Measurements from ENCODE around the gene VIM.

Gene VIM

DNA sequence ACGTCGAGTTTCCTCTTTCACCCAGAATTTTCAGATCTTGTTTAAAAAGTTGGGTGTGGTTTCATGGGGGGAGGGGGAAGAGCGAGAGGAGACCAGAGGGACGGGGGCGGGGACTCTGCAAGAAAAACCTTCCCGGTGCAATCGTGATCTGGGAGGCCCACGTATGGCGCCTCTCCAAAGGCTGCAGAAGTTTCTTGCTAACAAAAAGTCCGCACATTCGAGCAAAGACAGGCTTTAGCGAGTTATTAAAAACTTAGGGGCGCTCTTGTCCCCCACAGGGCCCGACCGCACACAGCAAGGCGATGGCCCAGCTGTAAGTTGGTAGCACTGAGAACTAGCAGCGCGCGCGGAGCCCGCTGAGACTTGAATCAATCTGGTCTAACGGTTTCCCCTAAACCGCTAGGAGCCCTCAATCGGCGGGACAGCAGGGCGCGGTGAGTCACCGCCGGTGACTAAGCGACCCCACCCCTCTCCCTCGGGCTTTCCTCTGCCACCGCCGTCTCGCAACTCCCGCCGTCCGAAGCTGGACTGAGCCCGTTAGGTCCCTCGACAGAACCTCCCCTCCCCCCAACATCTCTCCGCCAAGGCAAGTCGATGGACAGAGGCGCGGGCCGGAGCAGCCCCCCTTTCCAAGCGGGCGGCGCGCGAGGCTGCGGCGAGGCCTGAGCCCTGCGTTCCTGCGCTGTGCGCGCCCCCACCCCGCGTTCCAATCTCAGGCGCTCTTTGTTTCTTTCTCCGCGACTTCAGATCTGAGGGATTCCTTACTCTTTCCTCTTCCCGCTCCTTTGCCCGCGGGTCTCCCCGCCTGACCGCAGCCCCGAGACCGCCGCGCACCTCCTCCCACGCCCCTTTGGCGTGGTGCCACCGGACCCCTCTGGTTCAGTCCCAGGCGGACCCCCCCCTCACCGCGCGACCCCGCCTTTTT lies at the start of gene VIM (continued):
- TF ChIP-seq, protein P1, sequence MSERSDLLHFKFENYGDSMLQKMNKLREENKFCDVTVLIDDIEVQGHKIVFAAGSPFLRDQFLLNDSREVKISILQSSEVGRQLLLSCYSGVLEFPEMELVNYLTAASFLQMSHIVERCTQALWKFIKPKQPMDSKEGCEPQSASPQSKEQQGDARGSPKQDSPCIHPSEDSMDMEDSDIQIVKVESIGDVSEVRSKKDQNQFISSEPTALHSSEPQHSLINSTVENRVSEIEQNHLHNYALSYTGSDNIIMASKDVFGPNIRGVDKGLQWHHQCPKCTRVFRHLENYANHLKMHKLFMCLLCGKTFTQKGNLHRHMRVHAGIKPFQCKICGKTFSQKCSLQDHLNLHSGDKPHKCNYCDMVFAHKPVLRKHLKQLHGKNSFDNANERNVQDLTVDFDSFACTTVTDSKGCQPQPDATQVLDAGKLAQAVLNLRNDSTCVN (tag by site-specific recombination; optimal IDR thresholded peaks at IDR 0.05): peak; percentile 91
- TF ChIP-seq ZNF791 (tag by site-specific recombination; IDR thresholded peaks at IDR 0.05) (no peak), SP3 (tag by site-specific recombination; IDR thresholded peaks at IDR 0.05) (no peak; the same call in 1 of the 2 replicates), ZNF426 (tag by site-specific recombination; IDR thresholded peaks at IDR 0.05) (no peak), ZNF175 (tag by site-specific recombination; IDR thresholded peaks at IDR 0.05) (no peak), ZNF112 (tag by site-specific recombination; IDR thresholded peaks at IDR 0.05) (no peak), SCRT2 (tag by site-specific recombination; IDR thresholded peaks at IDR 0.05) (peak; percentile 18; the same call in 1 of the 2 replicates), ZNF571 (tag by site-specific recombination; IDR thresholded peaks at IDR 0.05) (no peak), ZBTB1 (tag by site-specific recombination; IDR thresholded peaks at IDR 0.05) (peak; percentile 90), ZEB2 (tag by site-specific recombination; IDR thresholded peaks at IDR 0.05) (peak; percentile 99), TRIM28 (IDR thresholded peaks at IDR 0.05; ENCODE audit: borderline replicate concordance, low read length) (peak; percentile 44; the same call in 1 of the 2 replicates), ZNF596 (tag by site-specific recombination; IDR thresholded peaks at IDR 0.05) (no peak; the same call in 1 of the 2 replicates), ZBTB17 (tag by site-specific recombination; IDR thresholded peaks at IDR 0.05) (peak; percentile 82), KLF10 (tag by site-specific recombination; IDR thresholded peaks at IDR 0.05) (peak; percentile 97), RBAK (tag by site-specific recombination; IDR thresholded peaks at IDR 0.05) (no peak), ZNF664 (tag by site-specific recombination; IDR thresholded peaks at IDR 0.05) (0 out of 2 replicates have a peak, but pooled peaks have one; percentile 41), MZF1 (tag by site-specific recombination; IDR thresholded peaks at IDR 0.05; ENCODE audit: borderline replicate concordance) (peak; percentile 31; the same call in 1 of the 2 replicates), ZNF423 (tag by site-specific recombination; IDR thresholded peaks at IDR 0.05) (peak; percentile 66), ZNF266 (tag by site-specific recombination; IDR thresholded peaks at IDR 0.05; ENCODE audit: low read depth) (no peak), ZNF792 (tag by site-specific recombination; IDR thresholded peaks at IDR 0.05) (peak; percentile 55; the same call in 1 of the 2 replicates), ZNF416 (tag by site-specific recombination; IDR thresholded peaks at IDR 0.05) (no peak), HOXD13 (CRISPR knock-in tag; IDR thresholded peaks at IDR 0.05; ENCODE audit: borderline replicate concordance) (no peak), ZFP37 (tag by site-specific recombination; IDR thresholded peaks at IDR 0.05) (peak; percentile 95), ZNF677 (tag by site-specific recombination; IDR thresholded peaks at IDR 0.05) (0 out of 2 replicates have a peak, but pooled peaks have one; percentile 7)
- TF ChIP-seq, protein P2, sequence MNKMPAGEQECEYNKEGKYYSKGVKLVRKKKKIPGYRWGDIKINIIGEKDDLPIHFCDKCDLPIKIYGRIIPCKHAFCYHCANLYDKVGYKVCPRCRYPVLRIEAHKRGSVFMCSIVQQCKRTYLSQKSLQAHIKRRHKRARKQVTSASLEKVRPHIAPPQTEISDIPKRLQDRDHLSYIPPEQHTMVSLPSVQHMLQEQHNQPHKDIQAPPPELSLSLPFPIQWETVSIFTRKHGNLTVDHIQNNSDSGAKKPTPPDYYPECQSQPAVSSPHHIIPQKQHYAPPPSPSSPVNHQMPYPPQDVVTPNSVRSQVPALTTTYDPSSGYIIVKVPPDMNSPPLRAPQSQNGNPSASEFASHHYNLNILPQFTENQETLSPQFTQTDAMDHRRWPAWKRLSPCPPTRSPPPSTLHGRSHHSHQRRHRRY (tag by site-specific recombination; IDR thresholded peaks at IDR 0.05): no peak
- TF ChIP-seq, protein P3, sequence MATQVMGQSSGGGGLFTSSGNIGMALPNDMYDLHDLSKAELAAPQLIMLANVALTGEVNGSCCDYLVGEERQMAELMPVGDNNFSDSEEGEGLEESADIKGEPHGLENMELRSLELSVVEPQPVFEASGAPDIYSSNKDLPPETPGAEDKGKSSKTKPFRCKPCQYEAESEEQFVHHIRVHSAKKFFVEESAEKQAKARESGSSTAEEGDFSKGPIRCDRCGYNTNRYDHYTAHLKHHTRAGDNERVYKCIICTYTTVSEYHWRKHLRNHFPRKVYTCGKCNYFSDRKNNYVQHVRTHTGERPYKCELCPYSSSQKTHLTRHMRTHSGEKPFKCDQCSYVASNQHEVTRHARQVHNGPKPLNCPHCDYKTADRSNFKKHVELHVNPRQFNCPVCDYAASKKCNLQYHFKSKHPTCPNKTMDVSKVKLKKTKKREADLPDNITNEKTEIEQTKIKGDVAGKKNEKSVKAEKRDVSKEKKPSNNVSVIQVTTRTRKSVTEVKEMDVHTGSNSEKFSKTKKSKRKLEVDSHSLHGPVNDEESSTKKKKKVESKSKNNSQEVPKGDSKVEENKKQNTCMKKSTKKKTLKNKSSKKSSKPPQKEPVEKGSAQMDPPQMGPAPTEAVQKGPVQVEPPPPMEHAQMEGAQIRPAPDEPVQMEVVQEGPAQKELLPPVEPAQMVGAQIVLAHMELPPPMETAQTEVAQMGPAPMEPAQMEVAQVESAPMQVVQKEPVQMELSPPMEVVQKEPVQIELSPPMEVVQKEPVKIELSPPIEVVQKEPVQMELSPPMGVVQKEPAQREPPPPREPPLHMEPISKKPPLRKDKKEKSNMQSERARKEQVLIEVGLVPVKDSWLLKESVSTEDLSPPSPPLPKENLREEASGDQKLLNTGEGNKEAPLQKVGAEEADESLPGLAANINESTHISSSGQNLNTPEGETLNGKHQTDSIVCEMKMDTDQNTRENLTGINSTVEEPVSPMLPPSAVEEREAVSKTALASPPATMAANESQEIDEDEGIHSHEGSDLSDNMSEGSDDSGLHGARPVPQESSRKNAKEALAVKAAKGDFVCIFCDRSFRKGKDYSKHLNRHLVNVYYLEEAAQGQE (tag by site-specific recombination; IDR thresholded peaks at IDR 0.05): peak; percentile 80
- TF ChIP-seq, protein P4, sequence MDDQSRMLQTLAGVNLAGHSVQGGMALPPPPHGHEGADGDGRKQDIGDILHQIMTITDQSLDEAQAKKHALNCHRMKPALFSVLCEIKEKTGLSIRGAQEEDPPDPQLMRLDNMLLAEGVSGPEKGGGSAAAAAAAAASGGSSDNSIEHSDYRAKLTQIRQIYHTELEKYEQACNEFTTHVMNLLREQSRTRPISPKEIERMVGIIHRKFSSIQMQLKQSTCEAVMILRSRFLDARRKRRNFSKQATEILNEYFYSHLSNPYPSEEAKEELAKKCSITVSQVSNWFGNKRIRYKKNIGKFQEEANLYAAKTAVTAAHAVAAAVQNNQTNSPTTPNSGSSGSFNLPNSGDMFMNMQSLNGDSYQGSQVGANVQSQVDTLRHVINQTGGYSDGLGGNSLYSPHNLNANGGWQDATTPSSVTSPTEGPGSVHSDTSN (CRISPR knock-in tag; IDR thresholded peaks at IDR 0.05): no peak
- TF ChIP-seq, protein P5, sequence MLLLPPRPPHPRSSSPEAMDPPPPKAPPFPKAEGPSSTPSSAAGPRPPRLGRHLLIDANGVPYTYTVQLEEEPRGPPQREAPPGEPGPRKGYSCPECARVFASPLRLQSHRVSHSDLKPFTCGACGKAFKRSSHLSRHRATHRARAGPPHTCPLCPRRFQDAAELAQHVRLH (tag by site-specific recombination; IDR thresholded peaks at IDR 0.05): no peak
- TF ChIP-seq, protein P6, sequence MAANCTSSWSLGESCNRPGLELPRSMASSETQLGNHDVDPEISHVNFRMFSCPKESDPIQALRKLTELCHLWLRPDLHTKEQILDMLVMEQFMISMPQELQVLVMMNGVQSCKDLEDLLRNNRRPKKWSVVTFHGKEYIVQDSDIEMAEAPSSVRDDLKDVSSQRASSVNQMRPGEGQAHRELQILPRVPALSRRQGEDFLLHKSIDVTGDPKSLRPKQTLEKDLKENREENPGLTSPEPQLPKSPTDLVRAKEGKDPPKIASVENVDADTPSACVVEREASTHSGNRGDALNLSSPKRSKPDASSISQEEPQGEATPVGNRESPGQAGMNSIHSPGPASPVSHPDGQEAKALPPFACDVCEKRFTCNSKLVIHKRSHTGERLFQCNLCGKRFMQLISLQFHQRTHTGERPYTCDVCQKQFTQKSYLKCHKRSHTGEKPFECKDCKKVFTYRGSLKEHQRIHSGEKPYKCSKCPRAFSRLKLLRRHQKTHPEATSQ (tag by site-specific recombination; IDR thresholded peaks at IDR 0.05): peak; percentile 85; the same call in 1 of the 2 replicates
- TF ChIP-seq, protein P7, sequence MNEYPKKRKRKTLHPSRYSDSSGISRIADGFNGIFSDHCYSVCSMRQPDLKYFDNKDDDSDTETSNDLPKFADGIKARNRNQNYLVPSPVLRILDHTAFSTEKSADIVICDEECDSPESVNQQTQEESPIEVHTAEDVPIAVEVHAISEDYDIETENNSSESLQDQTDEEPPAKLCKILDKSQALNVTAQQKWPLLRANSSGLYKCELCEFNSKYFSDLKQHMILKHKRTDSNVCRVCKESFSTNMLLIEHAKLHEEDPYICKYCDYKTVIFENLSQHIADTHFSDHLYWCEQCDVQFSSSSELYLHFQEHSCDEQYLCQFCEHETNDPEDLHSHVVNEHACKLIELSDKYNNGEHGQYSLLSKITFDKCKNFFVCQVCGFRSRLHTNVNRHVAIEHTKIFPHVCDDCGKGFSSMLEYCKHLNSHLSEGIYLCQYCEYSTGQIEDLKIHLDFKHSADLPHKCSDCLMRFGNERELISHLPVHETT (tag by site-specific recombination; IDR thresholded peaks at IDR 0.05): peak; percentile 94

Data from HEK293 (cell line).